AG09309 (cell line): ENCODE measurements around the gene ZNF263.

Experiments used
- DNase-seq: peaks from one replicate; pipeline ENCODE4 v3.0.0-alpha.2; 2010; ENCODE audit warnings: low read depth
- H3K4me3 ChIP-seq: 2 replicates; pipeline ENCODE4 v1.5.1; 2011; ENCODE audit warnings: mild to moderate bottlenecking, low read depth, low read length, moderate library complexity; ENCODE audit not compliant: control insufficient read depth
- TF ChIP-seq, protein P1 (sequence below): IDR thresholded peaks from 2 replicates; pipeline ENCODE4 v1.5.1; 2011; ENCODE audit warnings: mild to moderate bottlenecking, low read depth, low read length, inconsistent platforms; ENCODE audit not compliant: insufficient read depth, control insufficient read depth; ENCODE audit errors: missing control alignments

ZNF263 gene

DNA sequence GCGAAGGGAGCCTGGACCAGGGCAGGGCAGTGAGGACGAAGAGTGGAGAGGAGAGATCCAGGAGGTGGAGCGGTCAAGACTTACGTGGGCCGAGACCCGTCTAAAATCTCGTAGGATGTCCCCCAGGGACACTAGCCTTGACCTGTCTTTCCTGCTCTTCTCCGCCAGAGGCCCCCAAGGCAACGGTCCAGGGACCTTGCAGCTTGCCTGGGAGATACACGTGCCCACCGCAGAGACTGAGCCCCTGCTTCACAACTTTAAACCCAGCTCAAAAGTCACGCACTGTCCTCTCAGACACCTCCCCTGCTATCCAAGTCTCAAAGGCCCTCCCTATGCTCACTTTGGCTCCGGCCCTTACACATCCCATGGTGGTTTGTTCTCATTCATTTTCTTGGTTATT, 12.5 kb downstream of the ZNF263 start:
- TF ChIP-seq, protein P1, sequence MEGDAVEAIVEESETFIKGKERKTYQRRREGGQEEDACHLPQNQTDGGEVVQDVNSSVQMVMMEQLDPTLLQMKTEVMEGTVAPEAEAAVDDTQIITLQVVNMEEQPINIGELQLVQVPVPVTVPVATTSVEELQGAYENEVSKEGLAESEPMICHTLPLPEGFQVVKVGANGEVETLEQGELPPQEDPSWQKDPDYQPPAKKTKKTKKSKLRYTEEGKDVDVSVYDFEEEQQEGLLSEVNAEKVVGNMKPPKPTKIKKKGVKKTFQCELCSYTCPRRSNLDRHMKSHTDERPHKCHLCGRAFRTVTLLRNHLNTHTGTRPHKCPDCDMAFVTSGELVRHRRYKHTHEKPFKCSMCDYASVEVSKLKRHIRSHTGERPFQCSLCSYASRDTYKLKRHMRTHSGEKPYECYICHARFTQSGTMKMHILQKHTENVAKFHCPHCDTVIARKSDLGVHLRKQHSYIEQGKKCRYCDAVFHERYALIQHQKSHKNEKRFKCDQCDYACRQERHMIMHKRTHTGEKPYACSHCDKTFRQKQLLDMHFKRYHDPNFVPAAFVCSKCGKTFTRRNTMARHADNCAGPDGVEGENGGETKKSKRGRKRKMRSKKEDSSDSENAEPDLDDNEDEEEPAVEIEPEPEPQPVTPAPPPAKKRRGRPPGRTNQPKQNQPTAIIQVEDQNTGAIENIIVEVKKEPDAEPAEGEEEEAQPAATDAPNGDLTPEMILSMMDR, result no peak
- H3K4me3 ChIP-seq, result no peak overlapping the region
- DNase-seq, result no peak

DNA sequence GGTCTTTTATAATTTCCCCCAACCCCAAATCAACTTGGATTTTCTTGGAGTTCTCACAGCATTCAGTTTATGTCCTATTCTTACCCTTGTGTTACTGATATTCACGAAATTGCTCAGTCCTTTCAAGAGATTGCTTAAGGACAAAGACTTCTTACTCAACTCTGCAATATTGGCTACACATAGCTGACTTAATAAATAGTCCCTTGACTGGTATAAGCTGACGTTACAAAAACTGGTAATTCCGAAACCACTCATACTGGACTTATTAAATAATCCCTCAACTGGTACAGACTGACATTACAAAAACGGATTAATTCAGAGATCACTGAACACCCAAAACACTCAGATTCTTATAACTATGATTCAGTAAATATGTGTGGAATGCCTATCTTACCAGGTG, 21.1 kb downstream of the ZNF263 start:
- TF ChIP-seq, protein P1, result no peak
- no peak for DNase-seq

DNA sequence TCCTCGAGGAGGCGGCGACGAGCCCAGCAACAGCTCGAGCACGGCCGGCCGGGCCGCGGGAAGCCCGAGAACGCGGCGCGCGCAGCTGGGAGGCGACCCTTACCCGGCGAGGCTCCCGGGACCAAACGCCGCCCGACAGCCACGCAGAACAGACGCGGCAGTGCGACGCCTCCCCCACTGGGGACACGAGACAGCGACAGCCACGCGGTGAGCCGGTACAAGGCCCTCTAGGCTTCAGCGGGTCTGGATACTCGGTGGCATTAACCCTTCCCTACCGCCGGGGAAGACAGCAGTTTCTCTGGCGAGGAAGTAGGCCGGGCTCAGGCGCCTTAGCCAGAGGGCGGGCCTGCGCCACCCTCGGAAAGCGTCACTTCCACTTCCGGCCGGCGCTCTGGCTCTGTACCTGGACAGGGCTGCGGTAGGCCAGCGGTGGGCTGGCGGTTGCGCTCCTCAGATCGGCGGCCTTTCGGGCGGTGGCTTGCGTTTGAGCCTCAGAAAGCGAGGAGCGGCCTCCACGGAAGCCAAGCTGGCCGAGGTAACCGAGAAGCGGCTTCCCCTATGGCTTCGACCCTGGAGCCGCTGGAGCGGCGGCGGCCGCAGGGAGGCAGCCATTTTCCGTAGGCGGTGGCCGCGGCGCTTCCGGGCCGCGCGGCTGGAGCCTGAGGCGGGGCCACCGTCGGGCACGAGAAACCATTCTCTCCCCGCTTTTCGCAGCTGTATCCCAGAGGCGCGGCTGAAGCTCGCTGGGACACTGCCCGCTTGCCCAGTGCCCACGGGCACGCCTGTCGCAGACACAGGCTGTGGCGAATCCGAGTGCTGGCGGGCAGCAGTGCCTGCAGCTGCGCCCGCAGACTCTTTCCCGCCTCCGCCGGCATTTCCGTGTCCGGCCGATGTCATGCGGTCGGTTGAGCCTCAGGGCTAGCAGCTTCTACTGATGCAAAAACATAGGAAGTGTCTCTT, 22.1 kb downstream of the ZNF263 start, which contains the start of the genes TIGD7 and ZNF75A:
Gene TIGD7, minus strand, starts transcription at position 322 of the 960 bp plus-strand sequence. CDS start 4,816 bp downstream, outside the sequence.
Gene ZNF75A, plus strand, starts transcription at position 389 of the 960 bp plus-strand sequence. CDS start 2,932 bp downstream, outside the sequence.
- DNase-seq, result peak; percentile 62
- TF ChIP-seq, protein P1, result no peak
- H3K4me3 ChIP-seq, result peak within 1 kb of the TSS; percentile 95

More for the DNA sequence above, 21.1 kb downstream of the ZNF263 start:
- peak overlapping the region; percentile 95 for H3K4me3 ChIP-seq

DNA sequence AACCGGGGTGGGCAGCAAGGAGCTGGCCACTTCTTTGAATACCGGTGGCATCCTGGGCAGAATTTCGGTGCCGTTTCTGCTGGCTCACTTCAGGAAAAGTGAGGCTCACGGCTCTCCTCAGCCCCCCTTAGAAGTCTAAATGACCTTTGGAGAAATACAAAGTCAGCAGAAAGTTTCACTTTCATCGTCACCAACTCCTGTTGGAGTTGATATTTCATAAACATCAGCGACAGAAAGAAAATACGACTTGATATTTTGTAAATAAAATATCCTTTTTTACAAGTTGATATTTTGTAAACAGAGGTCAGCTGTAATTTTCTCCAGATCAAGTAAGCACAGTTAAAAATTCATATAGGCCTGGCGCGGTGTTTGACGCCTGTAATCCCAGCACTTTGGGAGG, 22.8 kb downstream of the ZNF263 start:
- TF ChIP-seq, protein P1, result no peak
- no peak for DNase-seq
- H3K4me3 ChIP-seq, result peak overlapping the region; percentile 95

DNA sequence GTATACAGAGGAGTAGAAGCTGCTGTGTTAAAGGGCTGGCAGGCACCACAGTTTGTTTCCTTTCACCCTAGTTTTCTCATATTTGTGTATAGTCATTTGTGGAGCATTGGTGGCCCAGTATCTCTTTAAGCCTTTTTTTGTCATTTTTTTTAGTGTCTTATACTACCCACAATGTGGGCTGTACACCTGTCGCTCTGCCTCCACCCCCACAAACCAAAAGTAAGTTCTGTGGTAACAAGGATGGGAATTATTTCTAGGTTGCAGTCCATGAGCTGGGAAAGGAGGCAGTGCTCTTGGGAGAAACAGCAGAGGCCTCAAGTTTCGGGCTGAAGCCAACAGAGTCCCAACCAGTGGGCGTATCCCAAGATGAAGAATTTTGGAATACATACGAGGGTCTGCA, 28.2 kb downstream of the ZNF263 start:
- no peak for DNase-seq
- H3K4me3 ChIP-seq, result no peak overlapping the region
- TF ChIP-seq, protein P1, result no peak

DNA sequence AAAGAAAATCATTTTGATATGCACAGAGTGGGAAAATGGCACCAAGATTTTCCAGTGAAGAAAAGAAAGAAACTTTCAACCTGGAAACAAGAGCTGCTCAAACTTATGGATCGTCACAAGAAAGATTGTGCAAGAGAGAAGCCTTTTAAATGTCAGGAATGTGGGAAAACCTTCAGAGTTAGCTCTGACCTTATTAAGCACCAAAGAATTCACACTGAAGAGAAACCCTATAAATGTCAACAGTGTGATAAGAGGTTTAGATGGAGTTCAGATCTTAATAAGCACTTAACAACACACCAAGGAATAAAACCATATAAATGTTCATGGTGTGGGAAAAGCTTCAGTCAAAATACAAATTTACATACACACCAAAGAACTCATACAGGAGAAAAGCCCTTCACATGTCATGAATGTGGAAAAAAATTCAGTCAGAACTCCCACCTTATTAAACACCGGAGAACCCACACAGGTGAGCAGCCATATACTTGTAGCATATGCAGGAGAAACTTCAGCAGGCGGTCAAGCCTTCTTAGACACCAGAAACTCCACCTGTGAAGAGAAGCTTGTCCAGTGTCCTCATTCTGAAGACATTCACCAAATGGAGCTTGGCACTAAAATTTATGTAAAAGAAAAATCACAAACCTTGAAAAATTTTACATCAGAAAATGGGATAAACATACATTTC, 34.2 kb downstream of the ZNF263 start:
- no peak for DNase-seq
- H3K4me3 ChIP-seq, result no peak overlapping the region
- TF ChIP-seq, protein P1, result no peak
